Astrocyte of the spinal cord (primary cell): ENCODE data around the gene PKDCC.

Experiments
- DNase-seq: peaks from one replicate; pipeline ENCODE4 v3.0.0; 2011; ENCODE audit warnings: low read depth, low spot score
- H3K4me3 ChIP-seq: 2 replicates; pipeline ENCODE4 v1.5.1; 2011; ENCODE audit warnings: low read depth, mild to moderate bottlenecking, low read length, moderate library complexity
- in situ Hi-C: cut with HindIII; loops from 2 replicates; pipeline ENCODE4 v1.10.0; 2017; ENCODE audit warnings: low sequenced_read_pairs
- TF ChIP-seq, protein P1 (sequence below): IDR thresholded peaks from 2 replicates; pipeline ENCODE4 v1.5.1; 2012; ENCODE audit warnings: low read depth, mild to moderate bottlenecking, low read length, inconsistent platforms

Gene PKDCC

DNA sequence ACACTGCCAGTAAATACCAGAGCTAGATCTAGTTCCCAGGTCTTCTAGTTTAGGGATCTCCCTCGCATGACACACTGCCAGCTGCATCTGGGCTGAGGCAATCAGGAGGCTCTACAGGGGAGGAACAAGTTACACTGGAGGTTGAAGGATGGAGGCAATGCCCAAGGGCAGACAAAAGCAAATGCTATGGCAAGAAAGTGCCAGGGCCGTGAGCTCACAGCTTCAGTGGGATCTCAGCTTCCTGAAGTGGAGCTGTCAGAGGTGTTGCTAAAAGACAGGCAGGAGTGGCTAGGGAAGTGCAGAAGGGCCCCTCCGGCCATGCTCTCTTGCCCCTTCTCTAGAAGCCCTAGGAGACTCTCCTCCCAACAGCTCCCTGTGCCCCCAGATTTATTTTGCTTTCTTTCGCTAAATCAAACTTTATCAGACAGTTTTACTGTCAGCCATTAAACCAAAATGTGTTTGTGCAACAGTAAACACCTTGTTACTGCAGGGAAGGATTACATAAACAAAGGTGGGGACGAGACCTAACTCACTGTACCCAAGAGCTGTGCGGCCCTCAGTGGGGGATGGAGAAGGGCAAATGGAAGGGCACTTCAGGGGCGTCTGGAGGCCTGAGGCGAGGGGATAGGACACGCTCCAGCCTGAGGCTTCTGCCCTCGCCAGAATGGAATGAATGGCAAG lies 39.4 kb upstream of the PKDCC start:
- no peak overlapping the region for H3K4me3 ChIP-seq
- TF ChIP-seq, protein P1, sequence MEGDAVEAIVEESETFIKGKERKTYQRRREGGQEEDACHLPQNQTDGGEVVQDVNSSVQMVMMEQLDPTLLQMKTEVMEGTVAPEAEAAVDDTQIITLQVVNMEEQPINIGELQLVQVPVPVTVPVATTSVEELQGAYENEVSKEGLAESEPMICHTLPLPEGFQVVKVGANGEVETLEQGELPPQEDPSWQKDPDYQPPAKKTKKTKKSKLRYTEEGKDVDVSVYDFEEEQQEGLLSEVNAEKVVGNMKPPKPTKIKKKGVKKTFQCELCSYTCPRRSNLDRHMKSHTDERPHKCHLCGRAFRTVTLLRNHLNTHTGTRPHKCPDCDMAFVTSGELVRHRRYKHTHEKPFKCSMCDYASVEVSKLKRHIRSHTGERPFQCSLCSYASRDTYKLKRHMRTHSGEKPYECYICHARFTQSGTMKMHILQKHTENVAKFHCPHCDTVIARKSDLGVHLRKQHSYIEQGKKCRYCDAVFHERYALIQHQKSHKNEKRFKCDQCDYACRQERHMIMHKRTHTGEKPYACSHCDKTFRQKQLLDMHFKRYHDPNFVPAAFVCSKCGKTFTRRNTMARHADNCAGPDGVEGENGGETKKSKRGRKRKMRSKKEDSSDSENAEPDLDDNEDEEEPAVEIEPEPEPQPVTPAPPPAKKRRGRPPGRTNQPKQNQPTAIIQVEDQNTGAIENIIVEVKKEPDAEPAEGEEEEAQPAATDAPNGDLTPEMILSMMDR: no peak
- DNase-seq: no peak
- in situ Hi-C loops: no loop called here

DNA sequence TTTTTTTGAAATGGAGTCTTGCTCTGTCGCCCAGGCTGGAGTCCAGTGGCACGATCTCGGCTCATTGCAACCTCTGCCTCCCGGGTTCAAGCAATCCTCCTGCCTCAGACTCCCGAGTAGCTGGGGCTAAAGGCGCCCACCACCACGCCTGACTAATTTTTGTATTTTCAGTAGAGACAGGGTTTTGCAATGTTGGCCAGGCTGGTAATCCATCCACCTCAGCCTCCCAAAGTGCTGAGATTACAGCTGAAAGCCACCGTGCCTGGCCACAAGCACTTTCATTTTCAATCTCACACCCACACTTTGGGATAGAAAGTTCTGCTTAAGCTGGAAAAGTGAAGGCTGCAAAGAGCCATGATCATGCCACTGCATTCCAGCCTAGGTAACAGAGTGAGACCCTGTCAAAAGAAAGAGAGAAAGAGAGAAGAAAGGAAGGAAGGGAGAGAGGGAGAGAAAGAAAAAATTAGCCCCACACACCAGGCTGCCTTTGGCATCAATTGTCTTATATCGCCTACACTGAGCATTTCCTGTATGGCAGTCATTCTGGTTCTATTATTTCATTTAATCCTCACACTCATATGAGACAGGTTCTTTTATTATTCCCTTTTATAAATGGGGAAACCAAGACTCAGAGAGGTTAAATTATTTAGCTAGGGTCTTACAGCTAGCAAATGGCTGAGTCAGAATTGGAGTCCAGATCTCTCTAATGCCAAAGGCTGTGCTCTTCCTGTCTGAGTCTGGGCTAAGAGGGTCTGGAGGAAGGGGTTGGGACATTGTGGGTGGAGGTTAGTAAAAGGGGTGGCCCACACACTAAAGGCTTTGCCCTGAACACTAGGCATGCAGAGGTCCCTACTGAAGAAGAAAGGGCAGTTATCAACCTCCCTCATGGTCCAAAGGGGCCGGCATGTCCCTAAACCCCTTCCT lies 37.9 kb upstream of the PKDCC start:
- TF ChIP-seq, protein P1: no peak
- DNase-seq: peak; percentile 19
- in situ Hi-C loops: no loop called here
- H3K4me3 ChIP-seq: no peak overlapping the region

DNA sequence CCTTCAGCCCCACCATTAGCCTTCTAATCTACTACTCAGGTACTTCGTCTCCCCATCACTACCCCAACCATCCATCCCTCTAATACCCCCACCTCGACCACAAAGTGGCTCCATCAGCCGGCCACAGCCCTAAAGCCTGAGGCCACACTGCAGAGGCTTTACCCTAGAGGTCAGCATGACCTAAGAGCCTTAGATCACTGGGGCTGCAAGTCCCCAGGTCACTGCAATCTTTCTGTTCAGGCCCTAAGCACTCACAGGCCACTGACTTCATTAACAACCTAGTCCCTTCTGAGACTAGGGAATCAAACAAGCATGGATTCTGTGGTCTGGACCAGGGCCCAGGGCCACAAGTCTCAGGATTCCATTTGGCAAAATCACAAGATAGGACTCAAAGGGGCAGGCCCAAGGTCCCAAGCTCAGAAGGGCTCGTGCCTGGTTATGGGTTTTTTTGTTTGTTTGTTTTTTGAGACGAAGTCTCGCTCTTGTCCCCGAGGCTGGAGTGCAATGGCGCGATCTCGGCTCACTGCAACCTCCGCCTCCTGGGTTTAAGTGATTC lies 37.0 kb upstream of the PKDCC start:
- in situ Hi-C loops: no loop called here
- TF ChIP-seq, protein P1: no peak
- DNase-seq: peak; percentile 74

DNA sequence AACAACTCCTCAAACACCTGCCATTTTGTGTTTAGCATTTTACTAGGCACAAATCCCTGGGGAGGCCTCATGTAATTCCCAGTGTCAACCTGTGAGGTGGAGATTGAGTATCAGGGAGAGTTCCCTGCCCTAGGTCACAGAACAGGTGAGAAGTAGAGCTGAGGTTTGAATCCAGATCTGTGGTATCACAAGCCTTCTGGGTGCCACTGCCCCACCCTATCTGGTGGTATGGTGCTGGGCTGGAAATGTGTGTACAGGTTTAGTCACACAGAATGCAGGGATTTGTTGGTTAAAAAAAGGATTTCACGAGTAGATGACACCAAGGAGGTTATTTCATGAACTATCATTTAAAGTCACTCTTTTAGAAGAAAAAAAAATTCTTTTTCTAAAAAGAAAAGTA lies 35.7 kb upstream of the PKDCC start:
- TF ChIP-seq, protein P1: no peak
- H3K4me3 ChIP-seq: no peak overlapping the region
- DNase-seq: no peak
- in situ Hi-C loops: no loop called here

More for the DNA sequence above, 37.0 kb upstream of the PKDCC start:
- no peak overlapping the region for H3K4me3 ChIP-seq

DNA sequence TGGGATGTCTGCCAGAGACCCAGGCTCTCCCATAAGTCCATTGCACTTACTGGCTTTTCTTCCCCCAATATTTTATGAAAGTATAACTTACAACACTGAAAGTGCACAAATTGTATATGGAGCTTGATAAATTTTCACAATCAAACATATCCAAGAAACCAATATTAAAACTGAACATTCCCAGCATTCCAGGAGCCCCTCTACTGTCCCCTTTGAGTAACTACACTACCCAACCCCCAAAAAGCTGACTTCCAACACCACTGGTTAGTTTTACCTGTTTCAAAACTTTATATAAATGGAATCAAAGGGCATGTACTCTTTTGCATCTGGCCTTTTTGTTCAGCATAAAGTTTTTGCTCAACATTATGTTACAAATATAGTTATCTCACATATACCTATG lies 35.2 kb upstream of the PKDCC start:
- no peak overlapping the region for H3K4me3 ChIP-seq
- TF ChIP-seq, protein P1: no peak
- no peak for DNase-seq
- in situ Hi-C loops: no loop called here

DNA sequence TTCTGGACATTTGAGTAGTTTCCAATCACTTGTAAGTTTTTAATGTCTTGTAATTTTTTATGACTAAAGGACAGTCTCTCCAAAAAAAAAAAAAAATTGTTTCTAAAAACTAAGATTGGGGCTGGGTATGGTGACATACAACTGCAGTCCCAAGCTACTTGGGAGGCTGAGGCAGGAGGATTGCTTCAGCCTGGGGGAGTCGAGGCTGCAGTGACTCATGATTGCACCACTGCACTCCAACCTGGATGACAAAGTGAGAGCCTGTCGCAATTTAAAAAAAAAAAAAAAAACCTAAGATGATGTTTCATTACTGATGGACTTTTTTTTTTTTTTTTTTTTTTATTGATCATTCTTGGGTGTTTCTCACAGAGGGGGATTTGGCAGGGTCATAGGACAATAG lies 34.4 kb upstream of the PKDCC start:
- in situ Hi-C loops: no loop called here
- no peak for DNase-seq

More for the DNA sequence above, 34.4 kb upstream of the PKDCC start:
- no peak overlapping the region for H3K4me3 ChIP-seq
- TF ChIP-seq, protein P1: no peak
